ENCODE measurements around the gene UVSSA. TPM values are rescaled to one million over a fixed set of nuclear protein-coding genes. Genes with fewer than 3 reads are reported as not detected.
"Not testable (repeated sequence)": the region's sequence is repeated elsewhere in the genome, so short reads cannot be mapped to it uniquely, and the experiment has no call there.

The UVSSA gene
- total and polyA plus RNA-seq, 2 experiments from 2014 or later: 2.9 to 4.1 TPM

- 0 out of 2 replicates have a peak, but pooled peaks cover 8% of the 10 kb centered on the region for H3K36me3 ChIP-seq (ENCODE audit: low read depth)
- no peak for DNase-seq
- no peak overlapping the region for H3K9ac ChIP-seq
- H3K4me1 ChIP-seq (ENCODE audit: insufficient read depth): no peaks in the 10 kb centered on the region
- no peak overlapping the region for H2AFZ ChIP-seq
- no peaks in the 10 kb centered on the region for H4K20me1 ChIP-seq (ENCODE audit: insufficient read depth)
- H3K79me2 ChIP-seq (ENCODE audit: insufficient read depth): no peaks in the 10 kb centered on the region
- no peaks in the 10 kb centered on the region for H3K9me3 ChIP-seq (ENCODE audit: low read depth)
- H3K4me3 ChIP-seq: no peak overlapping the region
- H3K27me3 ChIP-seq (replicated peaks; ENCODE audit: insufficient read depth): no peaks in the 10 kb centered on the region
- in situ Hi-C loops (cut with MboI): no loop called here
- no peak overlapping the region for H3K27ac ChIP-seq
- H3K9me2 ChIP-seq (ENCODE audit: insufficient read depth): no peaks in the 10 kb centered on the region
- H3F3A ChIP-seq (ENCODE audit: insufficient read depth): no peaks in the 10 kb centered on the region
- no peak overlapping the region for H3K4me2 ChIP-seq (ENCODE audit: unreplicated experiment)
- no peak for TF ChIP-seq EZH2phosphoT487 (IDR thresholded peaks at IDR 0.05; ENCODE audit: insufficient read depth, low read depth)
- TF ChIP-seq EZH2 (IDR thresholded peaks at IDR 0.05; ENCODE audit: insufficient read depth, poor library complexity, severe bottlenecking): no peak
- 94 to 96% methylated on average over 44 of the region's 44 CpGs for WGBS, 2 experiments (ENCODE audit: low coverage in 1 of 2, low lambda C conversion rate in 2 of 2, missing lambda C conversion rate in 2 of 2)
These were observed 38.6 kb downstream of the UVSSA start for GRCh38 chr4:1385373-1386340.

- H3K4me2 ChIP-seq (ENCODE audit: unreplicated experiment); DNase-seq; H3K9me3 ChIP-seq (ENCODE audit: low read depth); H3K27me3 ChIP-seq (replicated peaks; ENCODE audit: insufficient read depth); H4K20me1 ChIP-seq (ENCODE audit: insufficient read depth); in situ Hi-C loops (cut with MboI); H3K27ac ChIP-seq; H3K4me1 ChIP-seq (ENCODE audit: insufficient read depth); H3K9me2 ChIP-seq (ENCODE audit: insufficient read depth); H3K79me2 ChIP-seq (ENCODE audit: insufficient read depth); H3K36me3 ChIP-seq (ENCODE audit: low read depth); H2AFZ ChIP-seq; H3F3A ChIP-seq (ENCODE audit: insufficient read depth); H3K4me3 ChIP-seq; H3K9ac ChIP-seq: not testable (repeated sequence)
- WGBS, 2 experiments (ENCODE audit: low coverage in 1 of 2, low lambda C conversion rate in 2 of 2, missing lambda C conversion rate in 2 of 2): 84 to 86% methylated on average over 5 of the region's 5 CpGs
These were observed 46.4 kb downstream of the UVSSA start for GRCh38 chr4:1393363-1393762.

- 97 to 98% methylated on average over 10 of the region's 10 CpGs for WGBS, 2 experiments (ENCODE audit: low coverage in 1 of 2, low lambda C conversion rate in 2 of 2, missing lambda C conversion rate in 2 of 2)
- H4K20me1 ChIP-seq (ENCODE audit: insufficient read depth): no peaks in the 10 kb centered on the region
- no peak overlapping the region for H3K4me2 ChIP-seq (ENCODE audit: unreplicated experiment)
- H3K4me3 ChIP-seq: no peak overlapping the region
- H3K27ac ChIP-seq: no peak overlapping the region
- no peaks in the 10 kb centered on the region for H3K4me1 ChIP-seq (ENCODE audit: insufficient read depth)
- no peaks in the 10 kb centered on the region for H3K79me2 ChIP-seq (ENCODE audit: insufficient read depth)
- no peak overlapping the region for H3K9ac ChIP-seq
- no peaks in the 10 kb centered on the region for H3K9me2 ChIP-seq (ENCODE audit: insufficient read depth)
- H3K9me3 ChIP-seq (ENCODE audit: low read depth): no peaks in the 10 kb centered on the region
- TF ChIP-seq EZH2 (IDR thresholded peaks at IDR 0.05; ENCODE audit: insufficient read depth, poor library complexity, severe bottlenecking) (no peak), EZH2phosphoT487 (IDR thresholded peaks at IDR 0.05; ENCODE audit: insufficient read depth, low read depth) (no peak)
- peaks cover 2% of the 10 kb centered on the region; the same call in 1 of the 2 replicates for H3K36me3 ChIP-seq (ENCODE audit: low read depth)
- no peaks in the 10 kb centered on the region for H3K27me3 ChIP-seq (replicated peaks; ENCODE audit: insufficient read depth)
- DNase-seq: no peak
- in situ Hi-C loops (cut with MboI): no loop called here
- no peaks in the 10 kb centered on the region for H3F3A ChIP-seq (ENCODE audit: insufficient read depth)
- no peak overlapping the region for H2AFZ ChIP-seq
These were observed 46.9 kb downstream of the UVSSA start for GRCh38 chr4:1393866-1394265.

DNA sequence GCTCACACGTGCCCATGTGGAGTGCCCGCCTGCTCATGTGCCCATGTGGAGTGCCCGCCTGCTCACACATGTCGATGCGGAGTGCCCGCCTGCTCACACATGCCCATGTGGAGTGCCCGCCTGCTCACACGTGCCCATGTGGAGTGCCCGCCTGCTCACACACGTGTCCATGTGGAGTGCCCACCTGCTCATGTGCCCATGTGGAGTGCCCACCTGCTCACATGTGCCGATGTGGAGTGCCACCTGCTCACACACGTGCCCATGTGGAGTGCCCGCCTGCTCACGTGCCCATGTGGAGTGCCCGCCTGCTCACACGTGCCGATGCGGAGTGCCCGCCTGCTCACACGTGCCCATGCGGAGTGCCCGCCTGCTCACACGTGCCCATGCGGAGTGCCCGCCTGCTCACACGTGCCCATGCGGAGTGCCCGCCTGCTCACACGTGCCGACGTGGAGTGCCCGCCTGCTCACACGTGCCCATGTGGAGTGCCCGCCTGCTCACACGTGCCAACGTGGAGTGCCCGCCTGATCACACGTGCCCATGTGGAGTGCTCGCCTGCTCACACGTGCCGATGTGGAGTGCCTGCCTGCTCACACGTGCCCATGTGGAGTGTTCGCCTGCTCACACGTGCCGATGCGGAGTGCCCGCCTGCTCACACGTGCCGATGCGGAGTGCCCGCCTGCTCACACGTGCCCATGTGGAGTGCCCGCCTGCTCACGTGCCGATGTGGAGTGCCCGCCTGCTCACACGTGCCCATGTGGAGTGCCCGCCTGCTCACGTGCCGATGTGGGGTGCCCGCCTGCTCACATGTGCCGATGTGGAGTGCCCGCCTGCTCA lies 47.8 kb downstream of the UVSSA start:
- 96 to 97% methylated on average over 9 to 63 of the region's 63 CpGs for WGBS, 2 experiments (ENCODE audit: low coverage in 1 of 2, low lambda C conversion rate in 2 of 2, missing lambda C conversion rate in 2 of 2)
- in situ Hi-C loops (cut with MboI); H3K4me3 ChIP-seq; H3K9me2 ChIP-seq (ENCODE audit: insufficient read depth); H3K9me3 ChIP-seq (ENCODE audit: low read depth); H3K36me3 ChIP-seq (ENCODE audit: low read depth); H3K79me2 ChIP-seq (ENCODE audit: insufficient read depth); H3K4me1 ChIP-seq (ENCODE audit: insufficient read depth); DNase-seq; H4K20me1 ChIP-seq (ENCODE audit: insufficient read depth); H3K9ac ChIP-seq; H3K4me2 ChIP-seq (ENCODE audit: unreplicated experiment); H2AFZ ChIP-seq; H3K27me3 ChIP-seq (replicated peaks; ENCODE audit: insufficient read depth); H3K27ac ChIP-seq; H3F3A ChIP-seq (ENCODE audit: insufficient read depth): not testable (repeated sequence)

DNA sequence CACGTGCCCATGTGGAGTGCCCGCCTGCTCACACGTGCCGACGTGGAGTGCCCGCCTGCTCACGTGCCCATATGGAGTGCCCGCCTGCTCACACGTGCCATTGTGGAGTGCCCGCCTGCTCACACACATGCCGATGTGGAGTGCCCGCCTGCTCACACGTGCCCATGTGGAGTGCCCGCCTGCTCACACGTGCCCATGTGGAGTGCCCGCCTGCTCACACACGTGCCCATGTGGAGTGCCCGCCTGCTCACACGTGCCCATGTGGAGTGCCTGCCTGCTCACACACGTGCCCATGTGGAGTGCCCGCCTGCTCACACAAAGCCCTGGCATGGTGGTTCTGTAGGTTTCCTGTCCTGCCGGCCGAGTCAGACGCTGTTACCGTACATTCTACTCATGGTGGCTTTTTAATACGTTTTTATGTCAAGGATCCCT lies 48.4 kb downstream of the UVSSA start:
- H3K9me3 ChIP-seq (ENCODE audit: low read depth); H3K36me3 ChIP-seq (ENCODE audit: low read depth); H4K20me1 ChIP-seq (ENCODE audit: insufficient read depth); in situ Hi-C loops (cut with MboI); H3K27ac ChIP-seq; DNase-seq; H3K79me2 ChIP-seq (ENCODE audit: insufficient read depth); H3K27me3 ChIP-seq (replicated peaks; ENCODE audit: insufficient read depth); H3K9me2 ChIP-seq (ENCODE audit: insufficient read depth); H3K4me2 ChIP-seq (ENCODE audit: unreplicated experiment); H3F3A ChIP-seq (ENCODE audit: insufficient read depth); H3K4me1 ChIP-seq (ENCODE audit: insufficient read depth); H3K9ac ChIP-seq; H3K4me3 ChIP-seq; H2AFZ ChIP-seq: not testable (repeated sequence)
- WGBS, 2 experiments (ENCODE audit: low coverage in 1 of 2, low lambda C conversion rate in 2 of 2, missing lambda C conversion rate in 2 of 2): 93 to 97% methylated on average over 10 to 26 of the region's 26 CpGs
